NCI-H226 (cell line): ENCODE results near the gene MAD2L2.

ENCODE experiments used
- DNase-seq: peaks from one replicate; pipeline ENCODE4 v3.0.0-alpha.2; 2015

Gene MAD2L2

GRCh38 chr1:11704691-11705475, 23.9 kb upstream of the MAD2L2 start:
- no peak for DNase-seq

GRCh38 chr1:11704194-11704529, 23.2 kb upstream of the MAD2L2 start:
- DNase-seq, result no peak

- DNase-seq, result no peak
These were observed 22.6 kb upstream of the MAD2L2 start for GRCh38 chr1:11703357-11704193.

- no peak for DNase-seq
These were observed 21.2 kb upstream of the MAD2L2 start for GRCh38 chr1:11701981-11702803.

- DNase-seq, result no peak
These were observed 20.6 kb upstream of the MAD2L2 start for GRCh38 chr1:11701551-11701961.

- no peak for DNase-seq
These were observed 19.9 kb upstream of the MAD2L2 start for GRCh38 chr1:11700601-11701467.

GRCh38 chr1:11697893-11698210, 16.9 kb upstream of the MAD2L2 start:
- no peak for DNase-seq

- DNase-seq, result no peak
These were observed 16.4 kb upstream of the MAD2L2 start for GRCh38 chr1:11697188-11697892.

- DNase-seq, result no peak
These were observed 14.9 kb upstream of the MAD2L2 start for GRCh38 chr1:11695861-11696260.

- DNase-seq, result no peak
These were observed 13.0 kb upstream of the MAD2L2 start for GRCh38 chr1:11693917-11694316.

- peak; percentile 57 for DNase-seq
These were observed 12.2 kb upstream of the MAD2L2 start for GRCh38 chr1:11693024-11693590.

GRCh38 chr1:11691928-11692711, 11.2 kb upstream of the MAD2L2 start:
- no peak for DNase-seq

GRCh38 chr1:11691302-11691914, 10.5 kb upstream of the MAD2L2 start, which contains the start of gene DRAXIN:
TSS of gene DRAXIN (plus strand) at chr1:11691710. CDS start at chr1:11706259, 14,549 bp downstream.
- no peak for DNase-seq

- DNase-seq, result no peak
These were observed 9.7 kb upstream of the MAD2L2 start for GRCh38 chr1:11690397-11691301.

GRCh38 chr1:11688506-11688905, 7.6 kb upstream of the MAD2L2 start:
- DNase-seq, result no peak

GRCh38 chr1:11685210-11685752, 4.3 kb upstream of the MAD2L2 start:
- no peak for DNase-seq

GRCh38 chr1:11684070-11684469, 3.1 kb upstream of the MAD2L2 start:
- no peak for DNase-seq

- no peak for DNase-seq
These were observed 1.9 kb upstream of the MAD2L2 start for GRCh38 chr1:11682799-11683198.
